ENCODE data around the gene OR6K6.

GRCh38 chr1:158731707-158732106 is 22.8 kb upstream of the OR6K6 start:
- TF ChIP-seq, protein P1, sequence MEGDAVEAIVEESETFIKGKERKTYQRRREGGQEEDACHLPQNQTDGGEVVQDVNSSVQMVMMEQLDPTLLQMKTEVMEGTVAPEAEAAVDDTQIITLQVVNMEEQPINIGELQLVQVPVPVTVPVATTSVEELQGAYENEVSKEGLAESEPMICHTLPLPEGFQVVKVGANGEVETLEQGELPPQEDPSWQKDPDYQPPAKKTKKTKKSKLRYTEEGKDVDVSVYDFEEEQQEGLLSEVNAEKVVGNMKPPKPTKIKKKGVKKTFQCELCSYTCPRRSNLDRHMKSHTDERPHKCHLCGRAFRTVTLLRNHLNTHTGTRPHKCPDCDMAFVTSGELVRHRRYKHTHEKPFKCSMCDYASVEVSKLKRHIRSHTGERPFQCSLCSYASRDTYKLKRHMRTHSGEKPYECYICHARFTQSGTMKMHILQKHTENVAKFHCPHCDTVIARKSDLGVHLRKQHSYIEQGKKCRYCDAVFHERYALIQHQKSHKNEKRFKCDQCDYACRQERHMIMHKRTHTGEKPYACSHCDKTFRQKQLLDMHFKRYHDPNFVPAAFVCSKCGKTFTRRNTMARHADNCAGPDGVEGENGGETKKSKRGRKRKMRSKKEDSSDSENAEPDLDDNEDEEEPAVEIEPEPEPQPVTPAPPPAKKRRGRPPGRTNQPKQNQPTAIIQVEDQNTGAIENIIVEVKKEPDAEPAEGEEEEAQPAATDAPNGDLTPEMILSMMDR (IDR thresholded peaks at IDR 0.05): no peak
- TF ChIP-seq POLR2A (IDR thresholded peaks at IDR 0.05): no peak
